HL-60/S4 treated with phorbol 12-myristate 13-acetate at 8.2 ng/mL for 4 days and 3 days (cell line): ENCODE measurements around the gene CHL1.

ENCODE experiments used
- in situ Hi-C: fragments of 300-500 bp; cut with MboI; formaldehyde crosslinking; loops from 2 replicates; pipeline ENCODE4 v1.15.0; 2022; ENCODE audit warnings: low sequenced_read_pairs

CHL1 gene

GRCh38 chr3:212432-212831, 15.9 kb downstream of the CHL1 start:
- in situ Hi-C loops, result no loop called here

- in situ Hi-C loops, result no loop called here
Measured at GRCh38 chr3:217099-217813, 20.7 kb downstream of the CHL1 start.

- in situ Hi-C loops, result no loop called here
Measured at GRCh38 chr3:217948-218347, 21.4 kb downstream of the CHL1 start.

- in situ Hi-C loops, result no loop called here
Measured at GRCh38 chr3:228442-229182, 32.0 kb downstream of the CHL1 start.

- in situ Hi-C loops, result no loop called here
Measured at GRCh38 chr3:229183-229661, 32.7 kb downstream of the CHL1 start.

GRCh38 chr3:236881-237280, 40.3 kb downstream of the CHL1 start:
- in situ Hi-C loops, result no loop called here

- in situ Hi-C loops, result no loop called here
Measured at GRCh38 chr3:242602-243355, 46.2 kb downstream of the CHL1 start.

GRCh38 chr3:243356-243725, 46.8 kb downstream of the CHL1 start:
- in situ Hi-C loops, result no loop called here

GRCh38 chr3:244041-244440, 47.5 kb downstream of the CHL1 start:
- in situ Hi-C loops, result no loop called here

GRCh38 chr3:247916-248315, 51.4 kb downstream of the CHL1 start:
- in situ Hi-C loops, result no loop called here

- in situ Hi-C loops, result no loop called here
Measured at GRCh38 chr3:248864-249520, 52.4 kb downstream of the CHL1 start.

- in situ Hi-C loops, result no loop called here
Measured at GRCh38 chr3:249587-250262, 53.2 kb downstream of the CHL1 start.

- in situ Hi-C loops, result no loop called here
Measured at GRCh38 chr3:256501-256900, 59.9 kb downstream of the CHL1 start.

GRCh38 chr3:257826-258225, 61.3 kb downstream of the CHL1 start:
- in situ Hi-C loops, result no loop called here

- in situ Hi-C loops, result no loop called here
Measured at GRCh38 chr3:260898-261297, 64.3 kb downstream of the CHL1 start.

- in situ Hi-C loops, result no loop called here
Measured at GRCh38 chr3:263393-263792, 66.8 kb downstream of the CHL1 start.

GRCh38 chr3:264394-265156, 68.0 kb downstream of the CHL1 start:
- in situ Hi-C loops, result no loop called here

GRCh38 chr3:267101-267500, 70.5 kb downstream of the CHL1 start:
- in situ Hi-C loops, result no loop called here

GRCh38 chr3:270688-271087, 74.1 kb downstream of the CHL1 start:
- in situ Hi-C loops, result no loop called here

- in situ Hi-C loops, result no loop called here
Measured at GRCh38 chr3:274927-275326, 78.4 kb downstream of the CHL1 start.
